ENCODE results near the gene MORN1. TPM values are rescaled to one million over a fixed set of nuclear protein-coding genes. Genes with fewer than 3 reads are reported as not detected.

Gene MORN1
- total and polyA plus RNA-seq, 2 of the 8 experiments (the other 6 are each of a cell fraction or from before 2014, with no cell fraction given) = 5.0 to 9.1 TPM

DNA sequence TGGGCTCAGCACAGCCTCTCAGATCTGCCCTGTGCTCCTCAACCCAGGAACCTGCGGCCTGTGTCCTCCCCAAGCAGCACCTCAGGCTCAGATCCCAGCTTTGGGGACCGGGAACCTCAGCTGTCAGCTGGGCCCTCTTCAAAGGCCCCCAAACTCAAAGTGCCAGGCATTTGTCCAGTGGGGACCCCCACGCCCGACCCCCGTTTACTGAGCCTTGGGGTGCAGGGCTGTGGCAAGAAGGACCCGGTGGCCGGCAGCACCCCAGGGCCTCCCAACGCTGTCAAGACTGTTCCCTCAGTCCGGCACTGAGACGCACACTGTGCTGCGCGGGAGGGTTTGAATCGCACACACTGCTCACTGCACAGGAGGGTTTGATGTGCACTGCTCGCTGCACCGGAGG is 35.0 kb downstream of the MORN1 start (continued):
- no peak for TF ChIP-seq YY1 (IDR thresholded peaks at IDR 0.05; ENCODE audit: low read depth, low read length)

All from H1 (cell line).